Stimulated activated CD4-positive, alpha-beta T cell treated with anti-CD3 and anti-CD28 coated beads, Interleukin-2, amount 100 ng/mL, for 4 hours (primary cell): ENCODE data around the gene HEPACAM.

ENCODE experiments used
- DNase-seq: peaks from one replicate; pipeline ENCODE4 v3.0.0-alpha.2; 2020; ENCODE audit warnings: low read depth

HEPACAM gene

DNA sequence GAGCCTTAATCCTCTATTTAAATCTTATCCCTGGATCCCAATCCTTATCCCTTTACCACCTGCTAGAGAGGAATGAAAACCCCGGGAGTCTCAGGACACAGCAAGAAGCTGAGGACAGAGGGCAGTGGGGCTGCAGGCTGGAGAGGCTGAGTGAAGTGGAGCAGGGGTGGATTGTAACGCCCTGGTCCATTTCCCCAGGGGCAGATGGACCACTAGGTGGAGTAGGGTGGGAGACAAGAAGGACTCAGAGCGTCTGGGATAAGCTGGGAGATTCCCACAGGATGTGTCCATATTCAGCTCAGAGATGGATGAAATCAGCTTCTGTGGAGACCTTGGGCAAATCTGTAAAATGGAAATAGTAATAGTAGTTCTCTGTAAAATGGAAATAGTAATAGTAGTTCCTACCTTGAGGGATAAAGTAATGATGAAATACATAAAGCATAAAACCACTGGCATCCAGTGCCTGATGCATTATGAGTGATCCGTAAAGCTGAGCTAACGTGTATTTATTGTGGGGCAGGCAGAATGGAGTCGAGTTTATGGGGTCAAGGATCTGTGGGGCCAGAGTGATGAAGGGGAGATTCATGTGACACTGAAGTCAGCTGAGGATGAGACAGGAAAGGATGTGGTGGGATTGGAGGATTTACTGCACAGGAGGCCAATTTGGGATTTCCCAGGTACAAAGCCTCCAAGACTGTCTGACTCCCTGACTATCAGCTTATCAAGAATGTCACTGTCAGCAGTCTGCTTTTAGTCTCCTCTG lies 36.3 kb downstream of the HEPACAM start:
- DNase-seq: no peak

DNA sequence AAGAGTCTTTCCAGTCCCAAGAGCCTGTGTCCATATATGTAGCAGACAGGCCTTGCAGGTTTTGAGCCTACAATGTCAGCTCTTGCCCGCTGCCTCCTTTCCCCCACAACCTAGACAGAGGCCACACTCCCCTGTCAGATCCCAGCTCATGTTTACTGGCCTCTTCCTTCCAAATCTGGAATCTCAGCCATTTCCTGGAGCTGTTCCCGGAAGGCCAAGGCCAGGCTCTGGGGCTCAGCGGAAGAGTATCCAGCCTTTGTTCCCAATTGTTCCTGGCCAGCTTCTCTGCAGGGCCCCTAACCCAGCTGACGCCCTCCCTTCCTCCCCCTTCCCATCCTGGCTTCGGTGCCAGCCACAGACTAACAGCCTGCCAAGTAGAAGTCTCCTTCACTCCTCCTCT lies 37.1 kb downstream of the HEPACAM start:
- no peak for DNase-seq

DNA sequence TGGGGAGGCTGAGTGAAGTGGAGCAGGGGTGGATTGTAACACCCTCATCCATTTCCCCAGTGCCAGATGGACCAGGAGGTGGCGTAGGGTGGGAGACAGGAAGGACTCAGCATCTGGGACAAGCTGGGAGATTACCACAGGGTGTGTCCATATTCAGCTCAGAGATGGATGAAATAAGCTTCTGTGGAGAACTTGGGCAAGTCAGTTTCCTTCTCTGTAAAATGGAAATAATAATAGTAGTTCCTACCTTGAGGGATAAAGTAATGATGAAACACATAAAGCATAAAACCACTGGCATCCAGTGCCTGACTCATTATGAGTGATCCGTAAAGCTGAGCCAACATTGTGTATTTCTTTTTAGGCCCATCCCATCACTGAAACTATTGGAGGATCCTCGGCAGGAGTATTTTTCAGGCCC lies 37.6 kb downstream of the HEPACAM start:
- no peak for DNase-seq

DNA sequence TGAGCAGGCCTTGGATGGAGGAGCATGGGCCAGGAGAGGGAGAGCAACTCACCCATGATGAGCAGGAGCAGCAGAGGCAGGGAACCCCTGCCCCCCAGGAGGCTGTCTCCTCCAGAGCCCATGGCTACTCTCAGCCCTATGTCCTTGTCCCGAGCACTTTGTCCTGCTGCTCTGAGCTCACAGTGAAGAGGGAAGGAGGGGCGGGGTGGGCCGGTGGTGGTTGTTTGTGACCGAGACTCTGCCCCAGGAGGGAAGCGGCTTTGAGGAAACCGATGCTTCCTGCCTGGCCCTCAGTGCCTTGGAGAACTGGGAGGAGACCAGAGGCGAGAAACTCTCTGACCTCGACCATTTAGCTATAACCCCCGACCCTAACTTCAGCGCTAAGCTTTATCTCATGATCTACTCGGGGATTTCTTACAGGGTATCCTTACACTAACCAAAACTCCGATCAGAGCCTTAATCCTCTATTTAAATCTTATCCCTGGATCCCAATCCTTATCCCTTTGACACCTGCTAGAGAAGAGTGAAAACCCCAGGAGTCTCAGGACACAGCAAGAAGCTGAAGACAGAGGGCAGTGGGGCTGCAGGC lies 38.1 kb downstream of the HEPACAM start, which contains the start of gene ROBO4:
Gene ROBO4, minus strand, starts transcription at position 192 of the 589 bp plus-strand sequence. Its CDS starts 70 bp downstream, at position 122.
- no peak for DNase-seq

DNA sequence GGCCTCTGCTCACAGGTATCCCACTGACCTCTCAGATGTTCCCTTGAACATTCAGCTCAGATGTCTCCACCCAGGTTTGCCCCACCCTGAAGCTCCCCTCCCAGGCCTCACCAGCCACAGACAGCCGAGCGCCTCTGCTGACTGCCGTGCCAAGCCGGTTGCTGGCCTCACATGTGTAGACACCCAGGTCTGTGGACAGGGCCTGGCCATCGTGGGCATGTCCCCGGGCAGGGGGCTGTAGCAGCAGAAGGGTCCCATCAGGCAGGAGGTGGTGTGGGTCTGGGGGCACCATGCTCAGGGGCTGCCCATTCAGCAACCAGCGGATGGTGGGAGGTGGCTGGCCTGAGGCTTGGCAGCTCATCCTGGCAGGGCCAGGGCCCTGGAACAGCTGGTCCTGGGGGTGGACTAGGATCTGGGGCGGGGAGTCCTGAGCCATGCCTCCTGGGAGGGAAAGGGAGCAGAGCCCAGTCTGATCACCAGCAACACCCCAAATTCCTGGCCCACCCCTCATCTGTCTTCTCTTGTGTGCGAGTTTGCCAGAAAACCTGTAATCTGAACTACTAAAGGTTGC lies 38.9 kb downstream of the HEPACAM start:
- no peak for DNase-seq

DNA sequence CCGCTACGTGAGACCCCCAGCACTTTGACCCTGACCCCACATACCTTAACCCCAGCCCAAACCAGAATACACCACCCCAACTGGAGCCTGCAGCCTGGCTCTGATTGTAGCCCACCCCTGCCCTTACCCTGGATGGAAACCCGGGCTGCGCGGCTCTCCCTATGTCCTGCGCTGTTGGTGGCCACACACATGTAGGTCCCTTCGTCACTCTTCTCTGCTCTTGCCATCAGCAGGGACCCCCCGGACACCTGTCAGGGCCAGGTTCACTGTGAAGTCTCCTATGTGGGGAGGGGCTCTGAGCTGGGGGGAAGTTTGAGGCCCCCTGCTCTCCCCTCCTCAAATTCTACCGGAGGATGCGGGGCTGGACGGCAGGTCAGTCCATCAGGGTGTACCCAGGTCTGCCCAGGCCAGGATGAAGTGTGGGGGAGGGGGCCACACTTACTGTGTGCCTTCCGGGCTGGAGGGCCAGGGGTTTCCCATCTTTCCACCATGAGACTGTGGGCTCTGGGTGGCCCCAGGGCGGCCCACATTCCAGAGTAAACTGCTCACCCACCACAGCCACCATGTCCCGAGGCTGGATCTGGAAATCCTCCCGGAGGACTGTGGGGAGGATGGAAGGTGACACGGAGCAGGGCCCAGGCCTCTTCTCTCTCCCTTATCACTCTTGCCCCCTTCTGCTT lies 39.6 kb downstream of the HEPACAM start:
- DNase-seq: no peak

DNA sequence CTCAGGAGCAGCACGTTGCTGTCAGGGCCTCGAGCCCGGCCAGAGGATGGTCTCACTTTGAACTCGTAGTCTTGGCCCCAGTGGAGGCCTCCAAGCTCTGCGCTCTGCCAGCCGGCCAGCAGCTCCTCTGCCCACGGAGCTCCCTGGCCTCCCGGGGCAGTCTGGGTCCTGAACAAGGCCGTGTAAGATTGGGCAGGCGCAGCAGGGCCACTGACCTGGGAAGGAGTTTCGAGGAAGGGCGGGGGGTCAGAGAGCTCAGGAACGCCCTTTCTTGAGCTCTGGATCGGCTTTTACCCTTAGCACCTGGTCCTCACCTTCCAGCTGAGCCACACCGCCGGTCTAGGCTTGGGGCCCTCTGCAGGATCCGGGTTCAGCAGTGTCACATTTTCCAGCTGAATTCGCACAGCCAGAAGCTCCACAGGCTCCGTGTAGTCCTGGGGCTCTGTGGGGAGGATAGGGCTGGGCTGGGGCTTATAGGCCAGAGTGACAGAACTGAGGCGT lies 40.3 kb downstream of the HEPACAM start:
- no peak for DNase-seq

DNA sequence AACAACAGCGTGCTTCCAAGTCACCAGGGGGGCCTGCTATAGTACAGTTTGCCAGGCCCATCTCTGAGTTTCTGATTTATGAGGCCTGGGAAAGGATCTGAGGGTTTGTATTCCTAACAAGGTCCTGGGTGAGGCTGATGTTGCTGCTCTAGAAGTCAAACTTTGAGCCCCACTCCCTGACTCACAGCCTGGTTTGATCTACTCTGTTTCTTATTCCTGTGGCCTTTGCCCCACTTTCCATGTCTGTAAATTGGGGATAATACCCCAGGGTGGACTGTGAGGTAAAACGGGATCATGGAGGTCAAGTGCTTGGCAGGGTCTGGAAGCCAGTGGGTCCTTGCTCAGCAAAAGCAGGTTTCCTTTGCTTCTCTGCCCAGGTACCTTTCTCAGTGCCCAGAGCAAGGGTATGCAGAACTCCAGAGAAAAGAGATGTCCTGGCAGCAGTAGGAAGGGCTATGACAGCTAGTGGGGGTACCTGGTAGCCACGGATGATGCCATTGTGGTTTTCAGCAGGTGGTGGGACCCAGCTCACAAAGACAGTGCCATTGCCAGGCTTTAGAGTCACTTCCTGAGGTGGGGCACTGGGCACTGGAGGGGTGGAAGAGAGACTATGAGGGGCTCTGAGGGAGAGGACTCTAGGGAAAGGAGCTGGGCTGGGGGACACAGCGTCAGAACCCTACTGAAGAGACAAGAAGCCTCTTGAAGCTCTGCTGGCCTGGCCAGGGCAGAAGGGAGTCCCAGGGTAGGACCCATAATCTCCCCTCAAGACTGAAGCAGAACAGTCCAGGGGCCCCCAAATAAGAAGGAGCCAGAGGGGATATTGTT lies 41.0 kb downstream of the HEPACAM start:
- DNase-seq: no peak

DNA sequence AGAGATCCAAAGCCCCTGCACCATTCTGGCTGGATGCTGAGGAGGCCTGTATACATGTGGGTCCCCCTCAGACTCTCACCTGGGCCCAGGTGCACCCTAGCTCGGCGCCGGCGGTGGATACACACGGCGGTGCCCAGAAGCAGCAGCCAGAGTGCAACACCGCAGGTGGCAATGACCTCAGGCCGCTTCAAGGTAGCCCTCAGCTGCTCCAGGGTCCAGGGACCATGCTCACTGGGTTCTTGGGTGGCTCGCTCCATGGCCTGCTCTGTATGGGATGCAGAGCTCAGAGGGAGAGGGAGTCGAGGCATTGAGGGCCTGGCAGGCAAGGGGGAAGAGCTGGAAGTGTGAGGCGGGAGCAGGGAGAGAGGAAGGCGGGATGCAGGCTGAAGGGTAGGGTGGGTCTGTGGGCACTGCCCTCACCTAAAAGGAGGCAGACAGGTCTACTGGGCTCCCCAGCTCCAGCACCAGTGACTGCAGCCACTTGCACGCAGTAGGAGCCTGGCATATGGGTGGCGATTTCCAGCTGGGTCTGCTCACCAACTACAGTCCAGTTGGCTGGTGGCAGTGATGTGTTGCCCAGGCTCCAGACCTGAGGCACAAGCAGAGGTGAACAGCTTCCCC lies 42.0 kb downstream of the HEPACAM start:
- DNase-seq: no peak

DNA sequence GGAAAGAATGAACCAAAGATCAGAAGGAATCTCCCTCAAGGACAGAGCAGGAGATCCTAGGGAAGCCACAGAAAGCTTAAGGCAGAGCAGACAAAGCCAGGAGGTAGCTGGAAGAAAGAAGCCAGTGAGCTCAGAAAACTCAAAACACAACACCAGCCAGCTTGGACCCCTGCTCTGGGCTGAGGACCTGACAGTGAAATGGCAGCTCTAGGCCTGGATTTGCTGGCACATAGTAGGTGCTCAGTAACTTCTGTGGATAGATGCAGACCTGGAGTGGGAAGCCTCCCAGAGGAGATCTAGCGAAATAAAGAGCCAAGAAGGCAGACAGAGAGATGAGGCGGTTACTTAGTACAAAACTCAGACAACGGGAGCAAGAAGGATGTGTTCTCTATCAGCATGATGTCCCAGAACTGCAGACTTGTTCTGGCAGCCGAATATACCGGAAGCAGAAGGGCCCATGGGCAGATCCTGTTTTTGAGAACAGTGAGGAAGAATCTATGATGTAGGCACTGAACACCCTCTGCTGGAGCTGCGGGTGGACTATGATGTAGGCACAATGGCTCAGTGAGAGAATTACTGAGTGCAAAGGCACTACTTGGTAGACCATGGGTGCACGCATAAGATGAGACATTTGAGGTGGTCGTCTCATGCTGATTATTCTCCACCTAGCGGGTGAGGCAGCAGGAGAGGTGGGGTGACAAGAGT lies 42.9 kb downstream of the HEPACAM start:
- no peak for DNase-seq

DNA sequence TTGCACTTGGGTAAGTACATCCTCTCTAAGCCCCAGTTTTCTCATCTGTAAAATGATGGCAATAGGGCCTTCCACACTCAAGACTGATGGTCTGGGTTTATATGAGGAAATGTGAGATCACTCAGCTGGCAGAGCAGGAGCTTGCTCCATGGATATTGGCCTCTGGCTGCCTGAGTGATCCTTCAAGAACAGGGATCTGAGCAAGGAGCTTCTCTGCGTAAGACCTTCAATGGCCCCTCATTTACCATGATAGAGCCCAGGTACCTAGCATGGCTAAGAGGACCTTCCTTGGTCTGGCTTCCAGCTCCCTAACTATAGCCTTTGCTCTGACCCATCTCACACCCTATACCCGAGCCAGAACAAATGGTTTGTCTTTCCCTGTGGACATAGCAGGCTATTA lies 43.7 kb downstream of the HEPACAM start:
- no peak for DNase-seq

DNA sequence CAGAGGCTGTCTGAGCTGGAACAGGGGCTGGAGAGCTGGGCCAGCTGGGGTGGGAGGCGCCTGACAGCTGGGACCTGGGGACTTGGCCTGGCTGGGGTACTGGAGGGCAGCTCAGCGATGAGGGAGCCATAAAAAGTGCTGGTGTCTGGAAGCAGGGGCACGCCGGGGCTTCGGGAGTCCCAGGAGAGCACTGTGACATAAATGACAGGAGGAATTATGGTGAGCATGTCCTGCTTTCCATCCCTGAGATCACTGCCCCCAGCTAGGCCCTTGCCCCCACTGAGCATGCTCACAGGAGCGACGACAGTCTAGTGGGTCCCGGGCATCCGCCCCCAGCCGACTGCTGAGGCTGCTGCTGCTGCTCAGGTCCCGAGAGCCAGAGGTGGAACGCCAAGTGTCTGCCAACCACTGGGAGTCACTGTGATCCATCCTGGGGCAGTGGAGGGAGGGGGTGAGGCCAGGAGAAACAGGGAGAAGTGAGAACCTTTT lies 44.4 kb downstream of the HEPACAM start:
- DNase-seq: no peak

DNA sequence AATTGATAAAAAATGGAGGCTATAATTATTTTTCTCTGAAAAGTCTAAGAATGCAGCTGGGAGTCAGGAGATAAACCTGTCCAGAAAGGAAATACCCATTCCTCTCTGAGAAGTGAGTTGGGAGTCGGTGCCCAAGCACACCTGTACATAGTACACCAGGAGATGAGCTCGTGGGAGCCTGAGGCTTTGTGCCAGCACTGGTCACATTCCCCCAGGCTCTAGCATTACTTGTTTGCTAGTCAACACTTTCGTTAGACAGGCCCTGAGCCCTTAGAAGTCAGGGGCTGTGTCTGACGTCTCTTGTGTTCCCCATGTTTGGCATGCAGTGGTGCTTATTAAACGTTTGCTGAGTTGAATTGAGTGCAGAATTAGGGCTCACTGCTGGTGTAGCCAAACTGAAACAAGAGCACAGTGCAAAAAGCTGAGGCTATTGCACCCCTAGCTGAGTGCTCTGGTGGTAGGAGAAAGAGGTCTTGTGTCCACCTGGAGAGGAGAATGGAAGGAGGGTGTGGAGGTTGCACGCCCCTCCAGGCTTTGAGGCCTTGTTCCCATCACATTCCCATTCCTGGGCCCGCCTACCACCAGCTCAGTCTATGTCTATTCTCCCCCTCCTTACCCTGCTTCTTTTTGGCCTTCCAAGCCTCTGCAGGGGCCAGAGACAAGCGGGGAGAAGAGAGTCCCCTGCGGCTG lies 45.0 kb downstream of the HEPACAM start:
- no peak for DNase-seq

DNA sequence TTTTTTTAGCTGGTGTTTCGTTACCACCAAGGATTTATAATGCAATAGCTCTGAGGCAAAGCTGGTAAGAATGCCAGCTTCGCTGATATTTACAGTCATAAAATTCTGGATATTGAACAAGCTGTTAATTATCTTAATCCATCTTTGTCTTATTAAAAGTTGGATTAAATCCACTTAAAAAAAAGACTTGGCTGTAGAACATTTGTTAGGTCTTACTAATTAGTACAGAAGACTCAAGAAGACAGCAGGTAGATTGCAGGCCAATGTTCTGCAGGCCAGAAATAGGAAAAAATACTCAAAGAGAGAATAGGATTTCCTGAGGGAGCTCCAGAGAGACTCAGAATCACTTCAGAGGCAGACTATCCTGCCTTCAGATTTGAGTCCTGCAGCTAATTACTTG lies 45.7 kb downstream of the HEPACAM start:
- DNase-seq: no peak

DNA sequence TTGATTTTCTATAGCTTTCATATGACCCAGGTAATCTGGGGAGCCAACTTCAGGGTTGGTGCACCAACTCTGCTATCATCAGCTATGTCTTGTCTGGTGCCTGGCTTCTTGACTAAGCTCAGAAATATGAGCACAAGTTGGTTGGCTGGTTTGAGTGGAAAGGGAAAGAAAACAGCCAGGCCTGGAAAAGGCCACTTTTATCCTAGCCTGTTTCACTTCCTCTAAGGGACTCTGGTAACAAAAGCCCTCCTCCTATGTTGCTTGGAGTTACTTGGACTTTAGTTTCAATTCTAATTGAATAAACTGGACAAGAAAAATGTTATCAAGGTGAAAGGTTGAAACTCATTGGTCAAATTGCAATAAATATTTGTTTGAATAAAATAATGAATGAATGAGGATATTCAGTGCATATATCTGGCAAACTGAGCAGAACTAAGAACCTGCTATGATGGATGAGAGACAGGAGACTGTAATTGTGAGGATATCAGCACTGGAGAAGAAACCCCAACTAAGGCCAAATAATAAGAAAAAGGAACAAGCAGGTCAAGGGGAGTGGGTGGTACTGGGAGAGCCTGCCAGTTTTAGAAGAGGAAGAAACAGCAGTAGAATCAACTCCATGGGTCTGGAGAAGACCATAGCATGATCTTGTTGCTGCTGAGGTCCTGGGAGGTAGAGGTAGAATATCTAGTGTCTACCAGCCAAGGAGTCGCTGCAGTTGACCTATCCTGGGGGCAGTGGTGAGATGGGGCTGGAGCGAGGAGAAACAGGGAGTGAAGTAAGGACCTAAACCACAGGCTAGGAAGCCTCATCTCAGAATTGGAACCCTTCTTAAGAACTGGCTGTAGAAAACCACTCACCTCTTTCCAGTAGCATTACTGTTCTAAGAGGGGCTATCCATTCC lies 46.4 kb downstream of the HEPACAM start:
- DNase-seq: no peak

DNA sequence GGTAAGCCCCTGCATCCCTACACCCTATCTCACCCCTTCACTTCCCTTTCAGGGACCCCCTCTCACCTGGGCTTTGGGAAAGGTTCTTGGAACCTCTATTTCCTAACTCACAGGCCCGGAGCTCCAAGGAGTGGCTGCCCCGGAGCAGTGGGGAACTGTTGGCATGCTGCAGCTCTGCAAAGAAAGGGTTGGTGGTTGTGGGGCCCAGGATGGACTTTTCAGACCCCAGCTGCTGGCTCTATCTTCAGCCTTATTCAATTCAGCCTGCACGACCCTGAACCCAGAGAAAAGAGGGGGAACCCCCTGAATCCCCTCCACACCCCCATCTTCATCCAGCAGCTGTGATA lies 48.2 kb downstream of the HEPACAM start:
- no peak for DNase-seq

DNA sequence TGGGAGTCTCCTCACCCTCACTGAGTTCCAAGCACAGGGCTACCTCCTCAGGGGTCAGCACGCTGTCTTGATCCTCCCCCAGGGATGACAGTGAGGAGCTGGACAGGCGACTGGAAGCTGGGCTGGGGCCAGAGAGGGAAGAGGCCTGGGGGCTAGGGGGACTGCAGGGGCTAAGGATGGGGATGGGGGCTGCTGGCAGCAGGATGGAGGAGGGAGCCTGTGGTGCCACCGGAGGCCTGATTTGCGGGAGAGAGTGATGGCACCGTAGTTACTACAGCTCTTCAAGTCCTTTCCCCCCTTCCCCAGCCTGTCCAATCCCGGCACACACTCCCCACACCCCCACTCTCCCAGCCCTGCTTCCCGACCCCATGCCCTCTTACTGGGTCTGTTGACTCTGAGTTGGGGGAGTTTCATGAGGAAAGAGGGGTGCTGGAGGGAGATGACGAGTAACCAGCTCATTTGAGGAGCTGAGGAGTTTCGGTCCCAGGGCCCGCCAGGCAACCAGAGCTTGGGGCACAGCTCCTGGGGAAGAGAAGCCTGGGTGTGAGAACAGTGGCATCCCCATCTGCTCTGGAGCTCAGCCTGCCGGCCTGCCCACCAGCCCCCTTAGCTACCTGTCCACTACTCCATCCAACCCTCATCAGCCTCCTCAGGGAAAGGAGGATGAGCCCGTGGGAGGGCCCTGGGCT lies 48.7 kb downstream of the HEPACAM start:
- no peak for DNase-seq

DNA sequence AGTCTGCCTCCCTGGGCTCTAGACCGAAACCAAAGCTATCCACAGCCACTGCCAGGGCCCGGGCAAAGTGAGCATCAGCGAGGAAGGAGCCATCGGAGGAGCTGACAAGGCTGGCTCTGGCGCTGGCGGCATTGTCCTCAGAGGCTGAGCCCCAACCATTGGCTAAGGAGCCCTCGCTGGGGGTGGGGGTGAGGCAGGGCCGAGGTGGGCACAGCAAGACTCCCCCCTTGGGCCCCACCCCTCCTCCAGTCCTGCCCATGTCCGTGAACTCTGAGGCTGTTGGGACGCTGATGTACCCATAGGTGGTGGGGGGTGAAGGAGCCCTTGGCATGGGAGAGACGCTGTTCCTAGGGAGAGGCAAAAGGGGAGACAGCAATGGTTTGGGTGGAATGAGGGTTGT lies 49.4 kb downstream of the HEPACAM start:
- no peak for DNase-seq
